GM19372 (cell line): ENCODE data around the gene SCN1B.
"Not testable (repeated sequence)": the region's sequence is repeated elsewhere in the genome, so short reads cannot be mapped to it uniquely, and the experiment has no call there.

Experiments used
- ATAC-seq: cut with Tn5 transposase; IDR thresholded peaks from one replicate; pipeline ENCODE4 v1.9.1; 2021; ENCODE audit warnings: mild to moderate bottlenecking, low read depth, moderate library complexity; ENCODE audit not compliant: unreplicated experiment

The SCN1B gene

GRCh38 chr19:35015270-35015953 lies 14.9 kb upstream of the SCN1B start:
- ATAC-seq: no peak

- no peak for ATAC-seq
Observed at GRCh38 chr19:35015954-35016351, 14.3 kb upstream of the SCN1B start.

- no peak for ATAC-seq
Observed at GRCh38 chr19:35017507-35017906, 12.8 kb upstream of the SCN1B start.

- no peak for ATAC-seq
Observed at GRCh38 chr19:35018379-35018778, 11.9 kb upstream of the SCN1B start.

GRCh38 chr19:35019144-35019543 lies 11.1 kb upstream of the SCN1B start:
- ATAC-seq: no peak

GRCh38 chr19:35021016-35021415 lies 9.3 kb upstream of the SCN1B start:
- no peak for ATAC-seq

- no peak for ATAC-seq
Observed at GRCh38 chr19:35021596-35021995, 8.7 kb upstream of the SCN1B start.

- ATAC-seq: no peak
Observed at GRCh38 chr19:35022460-35022859, 7.8 kb upstream of the SCN1B start.

GRCh38 chr19:35023428-35023827 lies 6.8 kb upstream of the SCN1B start:
- no peak for ATAC-seq

- ATAC-seq: no peak
Observed at GRCh38 chr19:35024095-35024494, 6.2 kb upstream of the SCN1B start.

- ATAC-seq: no peak
Observed at GRCh38 chr19:35025969-35026368, 4.3 kb upstream of the SCN1B start.

GRCh38 chr19:35026418-35026817 lies 3.9 kb upstream of the SCN1B start:
- no peak for ATAC-seq

GRCh38 chr19:35027009-35027408 lies 3.3 kb upstream of the SCN1B start:
- ATAC-seq: no peak

GRCh38 chr19:35027851-35028599 lies 2.2 kb upstream of the SCN1B start:
- ATAC-seq: no peak

GRCh38 chr19:35028600-35028885 lies 1.7 kb upstream of the SCN1B start:
- ATAC-seq: not testable (repeated sequence)

- ATAC-seq: not testable (repeated sequence)
Observed at GRCh38 chr19:35029275-35029736, 964 bp upstream of the SCN1B start.

GRCh38 chr19:35029737-35030256 lies 473 bp upstream of the SCN1B start:
- ATAC-seq: no peak

- no peak for ATAC-seq
Observed at GRCh38 chr19:35031072-35031881, 1.0 kb downstream of the SCN1B start.

- no peak for ATAC-seq
Observed at GRCh38 chr19:35032356-35032865, 2.1 kb downstream of the SCN1B start.

GRCh38 chr19:35033067-35034004 lies 3.1 kb downstream of the SCN1B start:
- no peak for ATAC-seq
